HG02885 (cell line): ENCODE measurements around the gene C16orf86.
"Not testable (repeated sequence)": the region's sequence is repeated elsewhere in the genome, so short reads cannot be mapped to it uniquely, and the experiment has no call there.

Experiments used
- ATAC-seq: cut with Tn5 transposase; IDR thresholded peaks from one replicate; pipeline ENCODE4 v1.9.1; 2021; ENCODE audit warnings: mild to moderate bottlenecking; ENCODE audit not compliant: unreplicated experiment, poor library complexity

The C16orf86 gene

DNA sequence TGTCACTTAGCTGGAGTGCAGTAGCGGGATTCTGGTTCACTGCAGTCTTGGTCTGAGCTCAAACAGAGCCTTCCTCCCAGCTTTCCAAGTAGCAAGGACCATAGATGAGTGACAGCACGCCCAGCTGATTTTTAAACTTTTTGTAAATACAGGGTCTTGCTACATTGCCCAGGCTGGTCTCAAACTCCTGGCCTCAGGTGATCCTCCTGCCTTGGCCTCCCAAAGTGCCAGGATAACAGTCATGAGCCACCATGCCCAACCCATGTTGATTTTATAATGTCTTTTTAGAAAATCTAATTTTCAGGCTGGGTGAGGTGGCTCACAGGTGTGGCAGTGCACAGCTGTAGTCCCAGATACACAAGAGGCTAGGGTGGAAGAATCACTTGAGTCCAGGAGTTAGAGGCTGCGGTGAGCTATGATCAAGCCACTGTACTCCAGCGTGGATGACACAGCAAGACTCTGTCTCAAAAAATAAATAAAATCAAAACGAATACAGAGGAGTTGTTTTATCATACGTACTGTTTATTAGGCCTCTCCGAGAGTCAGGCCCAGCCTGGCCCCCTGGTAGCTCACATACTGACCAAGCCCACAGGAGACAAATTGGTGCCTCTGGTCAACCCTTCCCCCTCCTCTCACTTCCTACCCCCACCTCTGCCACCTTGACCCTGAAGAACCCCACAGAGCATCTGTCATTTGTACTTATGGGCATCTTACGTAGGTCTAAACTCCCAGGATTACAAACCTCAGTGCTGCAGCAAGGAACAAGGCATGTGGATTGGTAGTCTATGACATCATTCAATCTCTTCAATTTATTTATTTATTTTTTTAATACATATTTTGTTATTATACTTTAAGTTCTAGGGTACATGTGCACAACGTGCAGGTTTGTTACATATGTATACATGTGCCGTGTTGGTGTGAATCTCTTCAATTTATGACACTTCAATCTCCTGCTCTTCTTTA lies 13.6 kb downstream of the C16orf86 start:
- no peak for ATAC-seq

- ATAC-seq = no peak
Observed at GRCh38 chr16:67683767-67684166, 17.2 kb downstream of the C16orf86 start.

GRCh38 chr16:67685388-67686112 lies 18.9 kb downstream of the C16orf86 start:
- no peak for ATAC-seq

DNA sequence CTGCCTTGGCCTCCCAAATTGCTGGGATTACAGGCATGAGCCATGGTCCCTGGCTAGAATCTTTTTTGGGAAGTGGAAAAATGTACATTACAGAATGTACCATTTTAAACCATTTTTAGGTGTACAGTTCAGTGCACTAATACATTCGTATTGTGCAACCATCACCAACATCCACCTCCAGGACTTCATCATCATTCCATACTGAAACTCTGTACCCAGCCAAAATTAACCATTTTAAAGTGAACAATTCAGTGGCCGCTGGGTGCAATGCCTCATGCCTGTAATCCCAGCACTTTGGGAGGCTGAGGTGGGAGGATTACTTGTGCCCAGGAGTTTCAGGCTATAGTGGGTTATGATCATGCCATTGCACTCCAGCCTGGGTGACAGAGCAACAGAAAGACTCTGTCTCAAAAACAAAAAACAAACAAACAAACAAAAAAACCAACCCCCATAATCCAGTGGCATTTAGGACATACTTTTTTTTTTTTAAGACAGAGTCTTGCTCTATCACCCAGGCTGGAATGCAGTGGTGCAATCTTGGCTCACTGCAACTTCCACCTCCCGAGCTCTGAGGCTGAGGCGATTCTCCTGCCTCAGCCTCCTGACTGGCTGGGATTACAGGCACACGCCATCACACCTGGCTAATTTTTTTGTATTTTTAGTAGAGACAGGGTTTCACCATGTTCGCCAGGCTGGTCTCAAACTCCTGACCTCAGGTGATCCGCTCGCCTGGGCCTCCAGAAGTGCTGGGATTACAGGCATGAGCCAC lies 27.1 kb downstream of the C16orf86 start:
- ATAC-seq = not testable (repeated sequence)

GRCh38 chr16:67694611-67695010 lies 28.0 kb downstream of the C16orf86 start:
- no peak for ATAC-seq

DNA sequence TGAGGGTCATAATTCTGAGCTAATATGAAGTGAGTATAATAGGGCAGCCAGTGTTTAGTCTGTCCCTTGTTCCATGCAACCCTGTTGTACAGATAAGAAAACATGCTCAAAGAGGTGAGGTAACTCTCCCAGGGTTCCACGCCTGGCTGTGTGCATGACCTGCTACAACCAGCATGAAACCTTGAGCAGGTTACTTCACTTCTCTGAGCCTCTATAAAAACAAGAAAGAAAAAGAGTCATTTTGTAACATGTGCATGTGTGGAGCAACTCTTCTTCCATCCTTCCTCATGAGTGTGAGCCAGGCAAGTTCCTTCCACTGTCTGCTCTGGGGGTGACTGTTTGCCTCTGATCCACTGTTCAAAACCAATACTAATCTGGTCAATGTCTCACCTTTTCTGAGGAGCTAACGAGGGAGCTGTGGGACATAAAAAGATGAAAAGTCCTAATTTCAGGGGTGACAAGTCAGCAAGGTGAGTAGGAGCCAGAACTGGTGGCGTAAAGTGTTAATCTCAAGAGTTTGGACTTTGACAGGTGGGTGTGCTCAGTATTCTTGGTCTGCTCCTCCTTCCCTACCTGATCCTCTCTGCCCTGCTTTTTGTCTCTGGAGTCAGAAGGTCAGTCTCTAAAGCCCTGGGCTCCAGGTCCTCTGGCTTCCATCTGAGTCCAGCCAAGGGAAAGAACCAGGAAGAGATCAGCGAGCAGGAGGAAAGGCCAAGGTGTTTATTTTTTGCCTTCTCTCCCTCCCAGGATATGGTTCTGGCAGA lies 31.0 kb downstream of the C16orf86 start:
- no peak for ATAC-seq

DNA sequence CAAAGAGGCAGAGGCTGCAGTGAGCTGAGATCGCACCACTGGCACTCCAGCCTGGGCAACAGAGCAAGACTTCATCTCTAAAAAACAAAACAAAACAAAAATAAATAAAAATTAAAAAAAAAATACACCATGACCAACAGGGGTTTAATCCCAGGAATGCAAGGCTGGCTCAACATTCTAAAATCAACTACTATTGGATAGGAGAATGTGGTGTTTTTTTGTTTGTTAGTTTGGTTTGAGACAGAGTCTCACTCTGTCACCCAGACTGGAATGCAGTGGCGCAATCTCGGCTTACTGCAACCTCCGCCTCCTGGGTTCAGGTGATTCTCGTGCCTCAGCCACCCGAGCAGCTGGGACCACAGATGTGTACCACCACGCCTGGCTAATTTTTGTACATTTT lies 32.7 kb downstream of the C16orf86 start:
- no peak for ATAC-seq

DNA sequence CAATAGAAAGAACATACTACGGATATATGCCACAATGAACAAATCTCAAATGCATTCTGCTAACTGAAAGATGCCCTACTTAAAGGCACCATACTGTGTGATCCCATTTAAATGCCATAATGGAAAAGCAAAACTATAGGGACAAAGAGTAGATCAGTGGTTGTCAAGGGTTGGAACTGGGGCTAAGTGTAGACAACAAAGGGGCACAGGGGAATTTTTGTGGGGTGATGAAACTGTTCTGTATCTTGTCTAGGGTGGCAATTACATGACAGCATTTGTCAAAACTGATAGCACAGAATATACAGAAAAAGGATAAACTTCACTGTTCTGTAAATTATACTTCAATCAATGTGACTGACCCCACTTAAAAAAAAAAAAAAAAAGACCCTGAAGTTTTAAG lies 34.8 kb downstream of the C16orf86 start:
- ATAC-seq = no peak

GRCh38 chr16:67702130-67702529 lies 35.5 kb downstream of the C16orf86 start:
- no peak for ATAC-seq

GRCh38 chr16:67703626-67704025 lies 37.0 kb downstream of the C16orf86 start:
- no peak for ATAC-seq

DNA sequence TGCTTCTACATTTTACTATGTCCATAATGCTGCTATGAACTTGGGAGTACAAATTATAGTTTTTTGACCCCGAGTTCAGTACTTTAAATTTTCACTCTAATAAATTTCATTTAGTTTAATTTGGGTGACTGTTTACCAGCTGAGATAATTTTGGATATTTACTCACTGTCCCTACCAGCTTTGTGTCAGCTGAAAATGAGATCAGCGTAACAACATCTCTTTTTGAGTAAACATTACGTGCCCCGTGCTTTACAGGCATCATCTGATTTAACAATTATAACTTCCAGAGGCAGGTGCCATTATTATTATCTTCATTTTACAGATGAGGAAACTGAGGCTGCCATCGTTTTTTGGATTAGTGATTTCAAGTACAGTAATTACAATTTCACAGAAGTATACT lies 37.5 kb downstream of the C16orf86 start:
- ATAC-seq = no peak

- no peak for ATAC-seq
Observed at GRCh38 chr16:67707210-67707609, 40.6 kb downstream of the C16orf86 start.

- no peak for ATAC-seq
Observed at GRCh38 chr16:67707790-67708189, 41.2 kb downstream of the C16orf86 start.

DNA sequence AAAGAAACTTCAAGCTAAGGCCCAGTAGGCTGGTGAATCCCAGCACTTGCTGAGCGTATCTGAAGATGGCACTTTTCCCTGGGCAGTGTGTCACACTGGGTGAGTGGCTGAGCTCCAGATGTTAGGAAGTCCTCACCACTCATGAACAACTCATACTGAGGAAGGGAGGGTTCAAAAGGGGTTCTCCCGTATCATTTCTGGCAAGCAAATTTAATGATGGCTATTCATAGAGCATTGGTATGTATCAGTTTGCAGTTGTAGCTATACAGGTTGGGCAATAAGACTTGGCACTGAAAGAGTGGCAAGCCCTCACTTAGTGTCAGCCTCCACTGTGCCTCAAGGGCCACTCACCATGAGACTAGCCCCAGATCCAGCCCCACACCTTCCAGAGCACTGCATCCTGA lies 41.8 kb downstream of the C16orf86 start:
- no peak for ATAC-seq

DNA sequence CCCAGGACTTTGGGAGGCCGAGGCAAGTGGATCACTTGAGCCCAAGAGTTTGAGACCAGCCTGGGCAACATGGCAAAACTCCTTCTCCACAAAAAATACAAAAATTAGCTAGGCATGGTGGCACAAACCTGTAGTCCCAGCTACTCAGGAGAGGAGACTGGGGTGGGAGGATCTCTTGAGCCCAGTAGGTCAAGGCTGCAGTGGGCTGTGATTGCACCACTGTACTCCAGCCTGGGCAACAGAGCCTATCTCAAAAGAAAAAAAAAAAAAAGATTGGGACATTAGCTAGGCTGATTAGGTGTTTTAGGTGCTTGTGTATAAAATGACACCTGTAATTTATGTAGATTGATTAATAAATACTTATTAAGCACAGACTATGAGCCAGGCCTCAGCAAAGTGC lies 42.4 kb downstream of the C16orf86 start:
- no peak for ATAC-seq

DNA sequence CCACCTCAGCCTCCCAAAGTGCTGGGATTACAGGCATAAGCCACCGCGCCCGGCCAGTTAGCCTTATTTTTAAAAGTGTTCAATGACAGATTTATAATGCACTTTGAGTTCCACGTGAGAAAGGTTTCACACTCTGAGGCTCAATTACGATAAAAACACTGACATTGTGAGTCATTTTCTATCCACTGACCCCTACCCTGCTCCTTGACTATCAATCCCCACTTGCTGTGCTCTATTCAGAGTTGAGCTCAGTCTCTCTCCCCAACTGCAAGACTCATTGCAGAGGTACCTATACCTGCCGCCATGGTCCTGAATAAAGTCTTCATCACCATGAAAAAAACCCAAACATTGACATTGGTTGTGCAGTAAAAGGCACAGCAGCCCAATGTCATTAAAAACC lies 44.0 kb downstream of the C16orf86 start:
- ATAC-seq = no peak

DNA sequence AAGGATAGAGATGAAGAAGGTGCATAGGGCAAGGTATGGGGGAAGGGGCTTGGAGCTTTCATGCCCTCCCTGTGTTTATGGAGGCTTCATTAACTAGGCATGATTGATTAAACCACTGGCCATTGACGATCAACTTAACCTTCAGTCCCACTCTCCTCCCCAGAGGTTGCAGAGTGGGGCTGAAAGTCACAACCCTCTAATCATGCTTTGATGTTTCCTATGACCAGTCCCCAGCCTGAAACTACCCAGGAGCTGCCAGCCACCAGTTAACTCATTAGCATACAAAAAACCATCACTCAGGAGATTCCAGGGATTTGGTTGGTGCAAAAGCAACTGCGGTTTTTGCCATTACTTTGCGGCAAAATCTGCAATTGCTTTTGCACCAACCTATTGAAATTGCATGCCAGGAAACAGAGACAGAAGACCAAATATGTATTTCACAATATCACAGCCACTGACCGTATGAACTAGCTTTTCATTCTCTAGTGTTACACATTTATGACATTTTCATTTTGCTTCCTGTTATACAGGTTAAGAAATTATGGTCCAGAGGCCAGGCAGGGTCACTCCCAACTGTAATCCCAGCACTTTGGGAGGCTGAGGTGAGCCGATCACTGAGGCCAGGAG lies 47.1 kb downstream of the C16orf86 start:
- ATAC-seq = no peak

DNA sequence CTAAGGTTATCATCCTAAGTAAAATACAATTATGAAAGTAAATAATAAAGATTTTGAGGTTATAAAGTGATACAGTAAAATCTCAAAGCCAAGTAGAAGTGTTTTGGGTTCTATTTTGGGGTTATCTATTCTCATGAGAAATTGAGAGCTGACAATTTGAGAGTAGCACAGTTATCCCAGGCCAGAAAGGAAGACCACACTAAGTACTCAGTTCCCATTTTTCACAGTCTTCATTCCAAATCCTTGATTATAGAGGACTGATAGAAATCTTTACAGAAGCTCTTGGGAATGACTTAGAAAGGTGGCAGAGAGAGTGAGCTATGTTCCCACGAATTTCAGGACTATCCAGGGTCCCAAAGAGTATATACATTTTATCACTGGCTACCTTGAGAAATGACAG lies 47.9 kb downstream of the C16orf86 start:
- no peak for ATAC-seq

- no peak for ATAC-seq
Observed at GRCh38 chr16:67716097-67716496, 49.5 kb downstream of the C16orf86 start.
